Measurements from ENCODE around the gene SGSM2.
A peak's percentile ranks its signal among the peaks of the same experiment; 100 is the strongest.

- no peak for TF ChIP-seq CTCF (IDR thresholded peaks at IDR 0.05; ENCODE audit: low read depth, low read length, missing input control)
- no peak for TF ChIP-seq GABPA (IDR thresholded peaks at IDR 0.05 in 1 of 2, conservative IDR thresholded peaks at IDR 0.05 in 1 of 2)
- peak in 1 of 2 donors; percentile 6 for TF ChIP-seq RAD21 (IDR thresholded peaks at IDR 0.05)
- TF ChIP-seq SP1 (IDR thresholded peaks at IDR 0.05): no peak
- TF ChIP-seq ZBTB33 (IDR thresholded peaks at IDR 0.05): no peak
- TF ChIP-seq HNF4G (IDR thresholded peaks at IDR 0.05): no peak
- TF ChIP-seq MAX (IDR thresholded peaks at IDR 0.05): no peak
- TF ChIP-seq TAF1 (conservative IDR thresholded peaks at IDR 0.05): no peak
- TF ChIP-seq YY1 (IDR thresholded peaks at IDR 0.05): no peak
- TF ChIP-seq RXRA (IDR thresholded peaks at IDR 0.05): peak; percentile 64 to 67
- TF ChIP-seq NR2F2 (IDR thresholded peaks at IDR 0.05): no peak
- no peak for TF ChIP-seq ATF3 (IDR thresholded peaks at IDR 0.05)
- TF ChIP-seq FOXA1 (IDR thresholded peaks at IDR 0.05): no peak
Observed at GRCh38 chr17:2392252-2393173, 55.2 kb downstream of the SGSM2 start.

Data from liver (tissue), 3 donors.